Measurements from ENCODE around the gene HSFX3.

GRCh38 chrX:149513825-149514428, 35.8 kb downstream of the HSFX3 start:
- TF ChIP-seq POLR2A (IDR thresholded peaks at IDR 0.05), result no peak
- TF ChIP-seq CTCF (IDR thresholded peaks at IDR 0.05), result no peak
- TF ChIP-seq POLR2AphosphoS5 (IDR thresholded peaks at IDR 0.05), result no peak

All from upper lobe of left lung (tissue), 4 donors.